ENCODE results near the gene FCMR.

The FCMR gene

DNA sequence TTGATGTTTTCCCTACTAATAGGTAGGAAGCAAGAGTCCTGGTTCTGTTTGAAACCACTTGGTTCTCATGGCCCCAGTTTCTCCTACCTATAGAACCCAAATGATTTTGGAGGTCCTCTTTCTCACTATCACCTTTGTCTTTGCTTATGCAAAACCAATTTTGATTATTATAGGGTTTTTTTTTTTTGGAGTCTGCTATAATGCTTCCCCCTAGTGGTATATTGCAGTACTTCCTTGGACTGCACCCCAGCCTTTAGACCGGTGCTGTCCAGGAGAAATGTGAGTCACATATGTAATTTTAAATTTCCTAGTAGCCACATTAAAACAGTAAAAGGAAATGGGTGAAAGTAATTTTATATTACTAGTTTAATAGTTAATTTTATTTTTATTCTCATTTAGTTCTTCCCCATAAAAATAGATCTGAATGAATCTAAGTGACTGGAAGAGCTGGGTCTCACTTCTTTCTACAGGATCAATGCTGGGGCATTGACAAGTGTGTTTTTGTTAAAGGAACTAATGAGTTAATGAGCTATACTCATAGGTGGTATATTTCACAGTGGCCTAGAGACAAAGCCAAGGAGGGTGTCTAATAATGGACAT is 10.6 kb downstream of the FCMR start:
- Histone ChIP-seq H2AFZ (ENCODE audit: low read length) (no peak overlapping the region), H3K9me2 (replicated peaks; ENCODE audit: low read depth, low read length) (no peaks in the 10 kb centered on the region), H3K36me3 (ENCODE audit: insufficient read depth, low read length) (no peaks in the 10 kb centered on the region), H3K4me3 (ENCODE audit: low read length, poor library complexity, severe bottlenecking) (no peak overlapping the region), H4K20me1 (ENCODE audit: insufficient read depth, low read length, poor library complexity, severe bottlenecking) (no peaks in the 10 kb centered on the region), H3F3A (ENCODE audit: low read depth) (no peaks in the 10 kb centered on the region), H3K27me3 (ENCODE audit: insufficient read depth, low read length, poor library complexity, severe bottlenecking) (peaks cover 21% of the 10 kb centered on the region), H3K4me1 (ENCODE audit: insufficient read depth, low read length, poor library complexity, severe bottlenecking) (no peaks in the 10 kb centered on the region), H3K9me3 (ENCODE audit: insufficient read depth, low read depth, low read length) (no peaks in the 10 kb centered on the region), H3K79me2 (ENCODE audit: insufficient read depth, low read length) (no peaks in the 10 kb centered on the region), H3K9ac (ENCODE audit: low read depth, low read length, poor library complexity, severe bottlenecking) (no peak overlapping the region), H3K4me2 (ENCODE audit: low read depth, low read length, poor library complexity, severe bottlenecking) (no peak overlapping the region)
- no peak for TF ChIP-seq EZH2phosphoT487 (IDR thresholded peaks at IDR 0.05; ENCODE audit: borderline replicate concordance)
- TF ChIP-seq, protein P1, sequence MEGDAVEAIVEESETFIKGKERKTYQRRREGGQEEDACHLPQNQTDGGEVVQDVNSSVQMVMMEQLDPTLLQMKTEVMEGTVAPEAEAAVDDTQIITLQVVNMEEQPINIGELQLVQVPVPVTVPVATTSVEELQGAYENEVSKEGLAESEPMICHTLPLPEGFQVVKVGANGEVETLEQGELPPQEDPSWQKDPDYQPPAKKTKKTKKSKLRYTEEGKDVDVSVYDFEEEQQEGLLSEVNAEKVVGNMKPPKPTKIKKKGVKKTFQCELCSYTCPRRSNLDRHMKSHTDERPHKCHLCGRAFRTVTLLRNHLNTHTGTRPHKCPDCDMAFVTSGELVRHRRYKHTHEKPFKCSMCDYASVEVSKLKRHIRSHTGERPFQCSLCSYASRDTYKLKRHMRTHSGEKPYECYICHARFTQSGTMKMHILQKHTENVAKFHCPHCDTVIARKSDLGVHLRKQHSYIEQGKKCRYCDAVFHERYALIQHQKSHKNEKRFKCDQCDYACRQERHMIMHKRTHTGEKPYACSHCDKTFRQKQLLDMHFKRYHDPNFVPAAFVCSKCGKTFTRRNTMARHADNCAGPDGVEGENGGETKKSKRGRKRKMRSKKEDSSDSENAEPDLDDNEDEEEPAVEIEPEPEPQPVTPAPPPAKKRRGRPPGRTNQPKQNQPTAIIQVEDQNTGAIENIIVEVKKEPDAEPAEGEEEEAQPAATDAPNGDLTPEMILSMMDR (conservative IDR thresholded peaks at IDR 0.05; ENCODE audit: low read length): peak; percentile 89

DNA sequence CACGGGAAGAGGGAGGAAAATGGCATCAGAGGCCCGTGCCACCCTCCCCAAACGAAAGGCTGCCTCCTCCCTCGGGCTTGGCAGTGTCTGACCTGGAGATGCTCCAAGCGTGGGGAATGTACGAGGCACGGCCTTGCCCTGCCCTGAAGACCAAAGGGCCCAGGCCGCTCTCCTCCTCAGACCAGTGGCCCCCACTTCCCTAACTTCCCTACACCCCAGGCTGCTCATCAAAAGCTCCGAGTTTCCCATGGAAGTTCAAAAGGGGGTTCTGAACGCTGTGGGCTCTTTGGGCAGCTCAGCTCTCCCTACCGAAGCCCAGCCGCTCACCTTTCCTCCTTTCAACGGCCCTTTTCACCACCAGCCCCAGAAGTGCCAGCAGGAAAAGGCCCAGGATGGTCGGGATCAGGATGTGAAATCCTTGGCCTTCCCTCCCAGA is 11.8 kb downstream of the FCMR start:
- Histone ChIP-seq H3F3A (ENCODE audit: low read depth) (no peaks in the 10 kb centered on the region), H3K9ac (ENCODE audit: low read depth, low read length, poor library complexity, severe bottlenecking) (no peak overlapping the region), H3K79me2 (ENCODE audit: insufficient read depth, low read length) (no peaks in the 10 kb centered on the region), H2AFZ (ENCODE audit: low read length) (0 out of 2 replicates have a peak overlapping the region, but pooled peaks have one; percentile 46), H3K9me2 (replicated peaks; ENCODE audit: low read depth, low read length) (no peaks in the 10 kb centered on the region), H4K20me1 (ENCODE audit: insufficient read depth, low read length, poor library complexity, severe bottlenecking) (no peaks in the 10 kb centered on the region), H3K36me3 (ENCODE audit: insufficient read depth, low read length) (no peaks in the 10 kb centered on the region), H3K4me3 (ENCODE audit: low read length, poor library complexity, severe bottlenecking) (peak overlapping the region; percentile 42), H3K9me3 (ENCODE audit: insufficient read depth, low read depth, low read length) (no peaks in the 10 kb centered on the region), H3K4me1 (ENCODE audit: insufficient read depth, low read length, poor library complexity, severe bottlenecking) (no peaks in the 10 kb centered on the region), H3K27me3 (ENCODE audit: insufficient read depth, low read length, poor library complexity, severe bottlenecking) (peaks cover 21% of the 10 kb centered on the region), H3K4me2 (ENCODE audit: low read depth, low read length, poor library complexity, severe bottlenecking) (peak overlapping the region; percentile 64)
- no peak for TF ChIP-seq EZH2phosphoT487 (IDR thresholded peaks at IDR 0.05; ENCODE audit: borderline replicate concordance)
- TF ChIP-seq, protein P1 (conservative IDR thresholded peaks at IDR 0.05; ENCODE audit: low read length): no peak

DNA sequence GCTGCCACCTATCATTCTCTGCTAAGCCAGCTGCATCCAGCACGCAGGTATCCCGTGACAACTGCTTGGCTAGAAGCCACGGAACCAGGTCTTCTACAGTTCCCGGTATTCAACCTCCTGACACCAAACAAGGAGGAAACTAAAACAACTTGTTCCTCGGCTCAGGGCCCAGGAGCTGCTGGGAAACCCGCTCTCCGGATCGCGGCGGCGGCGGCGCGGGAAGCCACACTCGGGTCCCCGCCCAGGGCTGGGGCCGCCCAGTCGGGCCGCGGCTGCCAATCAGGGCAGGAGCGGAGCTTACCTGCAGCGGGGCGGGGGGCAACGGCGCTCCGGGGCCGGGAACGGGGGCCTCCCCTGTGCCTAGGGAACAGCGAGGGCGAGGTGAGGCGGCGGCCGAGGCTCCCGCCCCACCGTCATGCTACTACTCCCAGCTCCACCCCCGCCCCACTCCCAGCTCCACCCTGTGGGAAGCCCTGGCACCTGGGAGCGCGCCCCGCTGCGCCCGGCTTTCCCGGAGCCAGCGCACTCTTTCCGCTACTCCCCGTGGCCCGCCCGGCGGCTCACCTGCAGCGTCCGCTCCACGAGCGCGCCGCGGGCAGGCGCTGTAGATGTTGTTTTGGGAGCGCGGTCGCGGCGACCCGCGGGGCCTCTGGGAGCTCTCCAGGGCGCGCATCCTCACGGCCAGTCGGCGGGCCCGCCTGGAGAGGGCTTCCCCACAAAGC is 12.4 kb downstream of the FCMR start:
- Histone ChIP-seq H3K27me3 (ENCODE audit: insufficient read depth, low read length, poor library complexity, severe bottlenecking) (peaks cover 21% of the 10 kb centered on the region), H3K4me3 (ENCODE audit: low read length, poor library complexity, severe bottlenecking) (peak overlapping the region; percentile 42), H3K9me3 (ENCODE audit: insufficient read depth, low read depth, low read length) (no peaks in the 10 kb centered on the region), H3K4me1 (ENCODE audit: insufficient read depth, low read length, poor library complexity, severe bottlenecking) (no peaks in the 10 kb centered on the region), H3K4me2 (ENCODE audit: low read depth, low read length, poor library complexity, severe bottlenecking) (peak overlapping the region; percentile 64), H4K20me1 (ENCODE audit: insufficient read depth, low read length, poor library complexity, severe bottlenecking) (no peaks in the 10 kb centered on the region), H3K36me3 (ENCODE audit: insufficient read depth, low read length) (no peaks in the 10 kb centered on the region), H3K79me2 (ENCODE audit: insufficient read depth, low read length) (no peaks in the 10 kb centered on the region), H2AFZ (ENCODE audit: low read length) (peak overlapping the region; percentile 46), H3K9me2 (replicated peaks; ENCODE audit: low read depth, low read length) (no peaks in the 10 kb centered on the region), H3F3A (ENCODE audit: low read depth) (no peaks in the 10 kb centered on the region), H3K9ac (ENCODE audit: low read depth, low read length, poor library complexity, severe bottlenecking) (no peak overlapping the region)
- TF ChIP-seq EZH2phosphoT487 (IDR thresholded peaks at IDR 0.05; ENCODE audit: borderline replicate concordance): no peak
- TF ChIP-seq, protein P1 (conservative IDR thresholded peaks at IDR 0.05; ENCODE audit: low read length): no peak

Data from Loucy (cell line).